Measurements from ENCODE around the gene KIAA0586.
"Not testable (repeated sequence)": the region's sequence is repeated elsewhere in the genome, so short reads cannot be mapped to it uniquely, and the experiment has no call there.

The KIAA0586 gene

DNA sequence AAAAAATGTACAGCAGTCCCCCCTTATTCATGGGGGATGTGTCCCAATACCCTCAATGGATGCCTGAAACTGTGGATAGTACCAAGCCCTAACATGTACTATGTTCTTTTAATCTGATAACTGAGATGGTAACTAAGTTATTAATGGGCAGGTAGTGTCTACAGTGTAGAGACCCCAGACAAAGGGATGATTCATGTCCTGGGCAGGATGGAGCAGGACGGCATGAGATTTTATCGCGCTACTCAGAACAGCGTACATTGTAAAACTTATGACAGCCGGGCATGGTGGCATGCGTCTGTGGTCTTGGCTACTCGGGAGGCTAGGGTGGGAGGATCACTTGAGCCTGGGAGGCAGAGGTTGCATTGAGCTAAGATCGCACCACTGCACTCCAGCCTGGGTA, 37.1 kb downstream of the KIAA0586 start:
- TF ChIP-seq, protein P1, sequence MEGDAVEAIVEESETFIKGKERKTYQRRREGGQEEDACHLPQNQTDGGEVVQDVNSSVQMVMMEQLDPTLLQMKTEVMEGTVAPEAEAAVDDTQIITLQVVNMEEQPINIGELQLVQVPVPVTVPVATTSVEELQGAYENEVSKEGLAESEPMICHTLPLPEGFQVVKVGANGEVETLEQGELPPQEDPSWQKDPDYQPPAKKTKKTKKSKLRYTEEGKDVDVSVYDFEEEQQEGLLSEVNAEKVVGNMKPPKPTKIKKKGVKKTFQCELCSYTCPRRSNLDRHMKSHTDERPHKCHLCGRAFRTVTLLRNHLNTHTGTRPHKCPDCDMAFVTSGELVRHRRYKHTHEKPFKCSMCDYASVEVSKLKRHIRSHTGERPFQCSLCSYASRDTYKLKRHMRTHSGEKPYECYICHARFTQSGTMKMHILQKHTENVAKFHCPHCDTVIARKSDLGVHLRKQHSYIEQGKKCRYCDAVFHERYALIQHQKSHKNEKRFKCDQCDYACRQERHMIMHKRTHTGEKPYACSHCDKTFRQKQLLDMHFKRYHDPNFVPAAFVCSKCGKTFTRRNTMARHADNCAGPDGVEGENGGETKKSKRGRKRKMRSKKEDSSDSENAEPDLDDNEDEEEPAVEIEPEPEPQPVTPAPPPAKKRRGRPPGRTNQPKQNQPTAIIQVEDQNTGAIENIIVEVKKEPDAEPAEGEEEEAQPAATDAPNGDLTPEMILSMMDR (IDR thresholded peaks at IDR 0.05; ENCODE audit: borderline replicate concordance, insufficient read depth, low read depth, low read length) = no peak
- no peak overlapping the region for H3K4me3 ChIP-seq (ENCODE audit: low read depth, low read length)

DNA sequence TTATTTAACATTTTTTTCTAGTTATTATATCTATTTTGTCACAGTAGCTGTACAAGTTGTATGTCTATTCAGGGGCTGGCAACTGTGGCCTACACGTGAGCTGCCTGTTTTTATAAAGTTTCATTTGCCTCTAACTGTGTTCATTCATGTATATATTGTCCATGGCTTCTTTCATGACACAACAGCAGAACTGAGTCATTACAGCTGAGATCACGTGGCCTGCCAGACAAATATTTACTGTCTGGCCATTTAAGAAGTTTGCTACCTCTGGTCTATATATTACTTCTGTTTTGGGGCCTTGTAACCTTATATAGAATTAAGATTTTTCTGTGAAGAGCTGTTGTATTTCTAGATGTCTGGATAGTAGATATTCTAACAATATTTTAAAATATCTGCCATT, 37.9 kb downstream of the KIAA0586 start:
- TF ChIP-seq, protein P1 (IDR thresholded peaks at IDR 0.05; ENCODE audit: borderline replicate concordance, insufficient read depth, low read depth, low read length) = no peak
- H3K4me3 ChIP-seq (ENCODE audit: low read depth, low read length) = no peak overlapping the region

DNA sequence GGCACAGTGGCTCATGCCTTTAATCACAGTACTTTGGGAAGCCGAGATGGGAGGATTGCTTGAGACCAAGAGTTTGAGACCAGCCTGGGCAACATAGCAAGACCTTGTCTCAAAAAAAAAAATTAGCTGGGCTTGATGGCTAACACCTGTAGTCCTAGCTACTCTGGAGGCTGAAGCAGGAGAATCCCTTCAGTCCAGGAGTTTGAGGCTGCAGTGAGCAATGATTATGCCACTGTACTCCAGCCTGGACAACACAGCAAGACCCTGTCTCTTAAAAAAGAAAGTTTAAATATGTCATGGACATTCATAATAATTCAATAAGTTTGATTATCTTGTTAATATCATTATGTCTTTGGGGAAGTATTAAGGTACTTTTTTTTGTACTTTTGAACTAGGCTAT, 38.9 kb downstream of the KIAA0586 start:
- TF ChIP-seq, protein P1 (IDR thresholded peaks at IDR 0.05; ENCODE audit: borderline replicate concordance, insufficient read depth, low read depth, low read length) = no peak

DNA sequence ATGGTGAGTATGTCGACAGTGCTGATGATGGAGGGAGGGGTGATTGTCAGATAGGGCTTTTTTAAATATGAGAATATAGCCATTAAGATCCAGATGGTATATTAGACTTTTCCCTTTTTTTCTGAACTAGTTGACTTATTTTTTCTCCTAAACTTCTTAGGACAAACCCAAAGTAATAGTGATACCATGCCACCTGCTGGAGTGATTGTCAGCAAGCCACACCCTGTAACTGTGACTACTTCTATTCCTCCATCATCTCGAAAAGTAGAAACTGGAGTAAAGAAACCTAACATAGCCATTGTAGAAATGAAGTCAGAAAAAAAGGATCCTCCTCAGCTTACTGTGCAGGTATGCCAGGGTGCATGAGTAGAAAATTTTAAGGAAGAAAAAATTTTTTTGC, 40.1 kb downstream of the KIAA0586 start:
- TF ChIP-seq, protein P1 (IDR thresholded peaks at IDR 0.05; ENCODE audit: borderline replicate concordance, insufficient read depth, low read depth, low read length) = no peak
- no peak overlapping the region for H3K4me3 ChIP-seq (ENCODE audit: low read depth, low read length)

More for the DNA sequence above, 38.9 kb downstream of the KIAA0586 start:
- H3K4me3 ChIP-seq (ENCODE audit: low read depth, low read length) = no peak overlapping the region

DNA sequence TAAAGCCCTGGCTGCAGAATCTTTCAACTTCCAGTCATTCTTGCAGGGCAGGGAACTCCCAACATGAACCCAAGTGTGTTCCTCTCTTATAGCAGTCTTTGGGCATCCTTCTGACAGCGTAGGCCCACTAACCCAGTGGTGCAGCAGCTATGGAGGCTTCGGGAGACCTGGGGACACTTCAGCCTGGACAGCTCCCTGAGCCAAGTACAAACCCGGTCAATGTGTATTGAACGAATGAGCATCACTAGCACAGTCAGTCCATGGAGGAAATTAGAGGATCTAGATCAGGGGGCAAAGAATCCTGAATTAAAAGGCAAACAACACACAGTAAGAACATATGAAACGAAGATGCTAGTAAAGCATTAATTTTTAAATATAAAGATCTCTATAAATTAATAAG, 41.8 kb downstream of the KIAA0586 start:
- TF ChIP-seq, protein P1 (IDR thresholded peaks at IDR 0.05; ENCODE audit: borderline replicate concordance, insufficient read depth, low read depth, low read length) = no peak
- no peak overlapping the region for H3K4me3 ChIP-seq (ENCODE audit: low read depth, low read length)

DNA sequence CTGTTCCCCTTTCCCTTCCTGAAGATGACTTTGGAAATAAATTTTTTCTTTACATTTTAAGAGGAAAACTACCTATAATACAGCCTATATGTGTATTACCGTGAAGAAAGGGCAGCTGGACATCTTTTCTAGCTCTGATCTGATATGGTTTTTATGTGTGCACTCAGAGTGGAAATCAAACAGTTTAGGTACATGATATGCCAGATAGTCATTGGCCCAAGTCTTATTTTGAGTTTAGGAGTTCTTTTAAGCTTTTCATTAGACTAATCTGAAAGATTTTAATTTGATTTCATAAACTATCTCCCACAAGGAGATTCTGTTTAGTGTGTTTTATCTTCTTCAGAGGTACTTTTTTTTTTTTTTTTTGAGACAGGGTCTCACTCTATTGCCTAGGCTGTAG, 48.8 kb downstream of the KIAA0586 start:
- TF ChIP-seq, protein P1 (IDR thresholded peaks at IDR 0.05; ENCODE audit: borderline replicate concordance, insufficient read depth, low read depth, low read length) = no peak
- H3K4me3 ChIP-seq (ENCODE audit: low read depth, low read length) = no peak overlapping the region

DNA sequence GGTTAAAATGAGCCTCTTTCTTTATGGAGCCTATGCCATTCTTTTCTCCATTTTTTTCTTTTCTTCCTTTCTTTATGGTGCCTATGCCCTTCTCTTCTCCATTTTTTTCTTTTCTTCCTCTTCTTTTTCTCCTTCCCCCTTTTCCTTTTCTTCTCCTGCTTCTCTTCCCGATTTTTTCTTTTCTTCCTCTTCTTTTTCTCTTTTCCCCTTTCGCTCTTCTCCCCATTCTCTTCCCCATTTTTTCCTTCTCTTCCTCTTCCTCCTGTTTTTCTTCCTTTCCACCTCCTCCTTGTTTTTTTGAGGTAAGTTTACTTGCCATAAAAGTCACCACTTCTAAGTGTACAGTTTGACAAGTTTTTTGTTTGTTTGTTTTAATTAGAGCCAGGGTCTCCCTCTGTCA, 50.1 kb downstream of the KIAA0586 start:
- TF ChIP-seq, protein P1 (IDR thresholded peaks at IDR 0.05; ENCODE audit: borderline replicate concordance, insufficient read depth, low read depth, low read length) = no peak
- no peak overlapping the region for H3K4me3 ChIP-seq (ENCODE audit: low read depth, low read length)

DNA sequence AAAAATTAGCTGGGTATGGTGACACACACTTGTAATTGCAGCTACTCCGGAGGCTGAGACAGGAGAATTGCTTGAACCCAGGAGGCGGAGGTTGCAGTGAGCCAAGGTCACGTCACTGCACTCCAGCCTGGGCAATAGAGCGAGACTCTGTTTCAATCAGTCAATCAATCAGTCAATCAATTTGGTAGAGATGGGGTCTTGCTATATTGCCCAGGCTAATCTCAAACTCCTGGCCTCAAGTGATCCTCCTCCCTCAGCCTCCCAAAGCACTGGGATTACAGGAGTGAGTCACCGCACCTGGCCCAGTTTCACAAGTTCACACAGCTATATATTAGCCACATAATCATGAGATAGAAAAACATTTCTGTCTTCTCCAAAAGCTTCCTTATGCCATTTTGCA, 50.8 kb downstream of the KIAA0586 start:
- H3K4me3 ChIP-seq (ENCODE audit: low read depth, low read length) = not testable (repeated sequence)
